CD14-positive monocyte (primary cell): Measurements from ENCODE around the gene YBX1. TPM values are rescaled to one million over a fixed set of nuclear protein-coding genes. Genes with fewer than 3 reads are reported as not detected.

Source experiments
- DNase-seq, 3 donors: peaks; one replicate each; pipeline ENCODE4 v3.0.0-alpha.2; 2011 to 2022
- H2AFZ ChIP-seq: 2 replicates; pipeline ENCODE4 v1.6.0; 2012; ENCODE audit warnings: mild to moderate bottlenecking, low read depth, low read length, inconsistent platforms; ENCODE audit not compliant: insufficient read depth, poor library complexity, severe bottlenecking
- H3K27ac ChIP-seq, 2 donors: 1 replicate in 1 of 2; 2 replicates in 1 of 2; pipeline ENCODE4 v1.5.1; 2012 to 2013; ENCODE audit warnings: low read length in 2 of 2, control low read depth in 1 of 2, inconsistent platforms in 1 of 2, low read depth in 1 of 2, mild to moderate bottlenecking in 1 of 2
- H3K27me3 ChIP-seq, 2 donors: one replicate each; pipeline versions ENCODE4 v1.6.0 to v1.6.1; 2011 to 2013; ENCODE audit warnings: low read length in 2 of 2; ENCODE audit not compliant: control insufficient read depth in 2 of 2, insufficient read depth in 2 of 2
- H3K36me3 ChIP-seq, 2 donors: replicated peaks in 1 of 2; 1 replicate in 1 of 2; 2 replicates in 1 of 2; pipeline versions ENCODE4 v1.5.1 to v1.6.1; 2012 to 2013; ENCODE audit warnings: low read length in 2 of 2, control low read depth in 1 of 2, inconsistent platforms in 1 of 2, mild to moderate bottlenecking in 1 of 2; ENCODE audit not compliant: insufficient read depth in 2 of 2, control insufficient read depth in 1 of 2
- H3K4me1 ChIP-seq, 2 donors: 1 replicate in 1 of 2; 2 replicates in 1 of 2; pipeline versions ENCODE4 v1.5.1 to v1.6.1; 2012 to 2013; ENCODE audit warnings: low read length in 2 of 2, control low read depth in 1 of 2, inconsistent platforms in 1 of 2, mild to moderate bottlenecking in 1 of 2, moderate library complexity in 1 of 2; ENCODE audit not compliant: insufficient read depth in 2 of 2, control insufficient read depth in 1 of 2
- H3K4me2 ChIP-seq: replicated peaks from 2 replicates; pipeline ENCODE3; 2012; ENCODE audit warnings: low read length, moderate library complexity, mild to moderate bottlenecking; ENCODE audit not compliant: poor library complexity, severe bottlenecking; ENCODE audit errors: extremely low read depth
- H3K4me3 ChIP-seq, 3 experiments: fragments of 200-600 bp in 1 of 3; sonication (generic) in 1 of 3; replicated peaks in 1 of 3; 1 replicate in 2 of 3; 2 replicates in 1 of 3; pipeline ENCODE4 v1.5.1; 2011 to 2013; ENCODE audit warnings: low read length in 3 of 3, mild to moderate bottlenecking in 3 of 3, control low read depth in 2 of 3, low read depth in 2 of 3, inconsistent platforms in 1 of 3, moderate library complexity in 1 of 3
- H3K79me2 ChIP-seq: 2 replicates; pipeline ENCODE4 v1.6.0; 2012; ENCODE audit warnings: mild to moderate bottlenecking, control low read depth, inconsistent platforms, low read length, moderate library complexity; ENCODE audit not compliant: insufficient read depth
- H3K9ac ChIP-seq: 2 replicates; pipeline ENCODE4 v1.6.0; 2017; ENCODE audit warnings: low read length, mild to moderate bottlenecking; ENCODE audit not compliant: insufficient read depth, poor library complexity, severe bottlenecking
- H3K9me3 ChIP-seq, 2 donors: replicated peaks in 1 of 2; 1 replicate in 1 of 2; 2 replicates in 1 of 2; pipeline versions ENCODE4 v1.5.1 to v1.6.1; 2012 to 2013; ENCODE audit warnings: low read length in 2 of 2, control low read depth in 1 of 2; ENCODE audit not compliant: control insufficient read depth in 1 of 2, insufficient read depth in 1 of 2
- H4K20me1 ChIP-seq: 2 replicates; pipeline ENCODE4 v1.6.0; 2012; ENCODE audit warnings: mild to moderate bottlenecking, low read length, control low read depth, moderate library complexity; ENCODE audit not compliant: insufficient read depth
- H3K27ac Mint-ChIP-seq, 7 donors: one replicate each; pipeline ENCODE4 v1.8.0; 2020; ENCODE audit warnings: mild to moderate bottlenecking in 7 of 7, mixed read lengths in 7 of 7, moderate library complexity in 6 of 7, inconsistent platforms in 2 of 7
- H3K27me3 Mint-ChIP-seq, 3 donors: one replicate each; pipeline ENCODE4 v1.8.0; 2021 to 2022; ENCODE audit warnings: low read depth in 3 of 3, mild to moderate bottlenecking in 3 of 3, mixed read lengths in 3 of 3, moderate library complexity in 3 of 3, inconsistent platforms in 1 of 3
- H3K36me3 Mint-ChIP-seq, 2 donors: one replicate each; pipeline ENCODE4 v1.8.0; 2020; ENCODE audit warnings: mixed read lengths in 2 of 2, inconsistent platforms in 1 of 2, mild to moderate bottlenecking in 1 of 2
- H3K4me1 Mint-ChIP-seq: one replicate; pipeline ENCODE4 v1.8.0; 2020; ENCODE audit warnings: mild to moderate bottlenecking, mixed read lengths
- H3K4me3 Mint-ChIP-seq, 2 donors: one replicate each; pipeline ENCODE4 v1.8.0; 2020; ENCODE audit warnings: mild to moderate bottlenecking in 2 of 2, mixed read lengths in 2 of 2, moderate library complexity in 1 of 2
- H3K9me3 Mint-ChIP-seq, 7 donors: one replicate each; pipeline ENCODE4 v1.8.0; 2020 to 2022; ENCODE audit warnings: mixed read lengths in 7 of 7, mild to moderate bottlenecking in 6 of 7, moderate library complexity in 6 of 7, inconsistent platforms in 2 of 7
- CTCF ChIP-seq: fragments of 200-600 bp; IDR thresholded peaks from one replicate; pipeline ENCODE4 v1.8.0; 2022; ENCODE audit warnings: antibody characterized with exemption, mild to moderate bottlenecking
- WGBS: methylation state at CpG from one replicate; pipeline ENCODE4 v1.1.5; 2013; ENCODE audit warnings: missing lambda C conversion rate; ENCODE audit not compliant: insufficient coverage; 5-methylcytosine and 5-hydroxymethylcytosine counted together
- intact Hi-C, 2 donors: fragments of 100-400 bp; cut with micrococcal nuclease; formaldehyde crosslinking; loops; one replicate each; pipeline versions ENCODE4 v1.15.0 to v1.15.1; 2023
- polyA plus RNA-seq, 3 donors: library from polyadenylated mRNA; depleted of rRNA in 1 of 3; unstranded in 2 of 3; stranded (reverse) in 1 of 3; fragments of 300-500 nt in 2 of 3; fragments of >200 nt in 1 of 3; fragmentation: Illumina TruSeq in 2 of 3; gene quantifications; 1 replicate in 2 of 3; 2 replicates in 1 of 3; pipeline ENCODE4 v1.2.3, GENCODE V29; 2012 to 2021

The YBX1 gene
- polyA plus RNA-seq, 3 donors = 65.7 to 301 (median 70.2) TPM

GRCh38 chr1:42745851-42746250 is 63.6 kb downstream of the YBX1 start:
- Histone ChIP-seq H3K27ac (no peak overlapping the region), H3K4me1 (peaks cover 18% of the 10 kb centered on the region in 2 donors), H3K79me2 (no peaks in the 10 kb centered on the region), H3K27me3 (no peaks in the 10 kb centered on the region), H3K9me3 (no peaks in the 10 kb centered on the region), H4K20me1 (no peaks in the 10 kb centered on the region), H3K4me3 (no peak overlapping the region), H3K36me3 (peaks cover 26 to 47% of the 10 kb centered on the region in 2 donors), H3K4me2 (no peak overlapping the region), H2AFZ (no peak overlapping the region), H3K9ac (no peak overlapping the region)
- Mint-ChIP-seq H3K9me3 (peaks cover 0 to 2% (median 0%) of the 10 kb centered on the region in 7 donors), H3K27ac (peak overlapping the region in 1 of 7 donors; percentile 18), H3K4me1 (peaks cover 28% of the 10 kb centered on the region), H3K36me3 (peaks cover 32 to 52% of the 10 kb centered on the region in 2 donors), H3K27me3 (peaks cover 0 to 7% (median 2%) of the 10 kb centered on the region in 3 donors), H3K4me3 (no peak overlapping the region)
- TF ChIP-seq CTCF = no peak
- WGBS = 100% methylated on average over 5 of the region's 8 CpGs
- DNase-seq = no peak
- intact Hi-C loops = loop anchor here in 1 of 2 donors (10.0 kb wide), 1 partner anchor 401 kb away; no protein-coding TSS in a partner anchor

GRCh38 chr1:42746436-42747105 is 64.4 kb downstream of the YBX1 start:
- H3K27ac Mint-ChIP-seq = peak overlapping the region in 1 of 7 donors; percentile 41

More at GRCh38 chr1:42746436-42747105, 64.4 kb downstream of the YBX1 start:
- no peaks in the 10 kb centered on the region for H3K79me2 ChIP-seq
- no peak for DNase-seq
- no peak for TF ChIP-seq CTCF
- Mint-ChIP-seq H3K27me3 (peaks cover 0 to 7% (median 2%) of the 10 kb centered on the region in 3 donors), H3K4me3 (no peak overlapping the region), H3K36me3 (peaks cover 33 to 54% of the 10 kb centered on the region in 2 donors), H3K9me3 (peaks cover 0 to 2% (median under 1%) of the 10 kb centered on the region in 7 donors), H3K4me1 (peaks cover 28% of the 10 kb centered on the region)
- H2AFZ ChIP-seq = no peak overlapping the region
- H3K36me3 ChIP-seq = peaks cover 26 to 48% of the 10 kb centered on the region in 2 donors
- 98% methylated on average over 12 of the region's 12 CpGs for WGBS
- peaks cover 18% of the 10 kb centered on the region in 2 donors for H3K4me1 ChIP-seq
- intact Hi-C loops = loop anchor here in 1 of 2 donors (10.0 kb wide), 1 partner anchor 402 kb away; no protein-coding TSS in a partner anchor
- H3K4me3 ChIP-seq = no peak overlapping the region
- peak overlapping the region in 1 of 2 donors; percentile 72 for H3K27ac ChIP-seq
- H4K20me1 ChIP-seq = no peaks in the 10 kb centered on the region
- H3K27me3 ChIP-seq = no peaks in the 10 kb centered on the region
- H3K9me3 ChIP-seq = no peaks in the 10 kb centered on the region
- no peak overlapping the region for H3K9ac ChIP-seq
- H3K4me2 ChIP-seq = no peak overlapping the region
